ENCODE measurements around the gene ZNF292.

ZNF292 gene

DNA sequence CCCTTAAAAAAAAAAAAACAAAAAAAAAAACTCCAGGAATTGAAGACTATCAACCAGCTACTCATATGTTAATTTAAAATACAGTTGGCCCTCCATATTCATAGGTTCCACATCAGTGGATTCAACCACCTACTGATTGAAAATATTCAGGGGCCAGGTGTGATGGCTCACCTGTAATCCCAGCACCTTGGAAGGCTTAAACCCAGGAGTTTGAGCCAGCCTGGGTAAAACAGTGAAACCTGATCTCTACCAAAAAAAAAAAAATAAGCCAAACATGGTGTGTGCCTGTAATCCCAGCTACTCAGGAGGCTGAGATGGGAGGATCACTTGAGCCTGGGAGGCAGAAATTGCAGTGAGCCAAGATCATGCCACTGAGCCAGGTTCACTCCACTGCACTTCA is 94.7 kb downstream of the ZNF292 start:
- H3K18ac ChIP-seq (ENCODE audit: low read length) = no peak overlapping the region
- H4K5ac ChIP-seq (ENCODE audit: low read length) = no peak overlapping the region
- H3K79me2 ChIP-seq (ENCODE audit: control insufficient read depth, insufficient read depth, low read length) = no peaks in the 10 kb centered on the region
- H2BK5ac ChIP-seq (ENCODE audit: low read length) = no peak overlapping the region
- no peak overlapping the region for H3K56ac ChIP-seq (ENCODE audit: low read length)
- no peaks in the 10 kb centered on the region for H3K27me3 ChIP-seq (ENCODE audit: insufficient read depth, low read length, poor library complexity)
- H3K4me3 ChIP-seq (ENCODE audit: low read length) = no peak overlapping the region
- no peak for DNase-seq
- no peak overlapping the region for H3K4ac ChIP-seq (ENCODE audit: low read depth, low read length)
- H3K9ac ChIP-seq (ENCODE audit: low read length) = no peak overlapping the region
- H3K4me1 ChIP-seq (ENCODE audit: control insufficient read depth, low read depth, low read length) = no peaks in the 10 kb centered on the region
- no peaks in the 10 kb centered on the region for H3K79me1 ChIP-seq (ENCODE audit: low read length)
- no peak overlapping the region for H3K27ac ChIP-seq (ENCODE audit: low read depth, low read length)
- no peak overlapping the region for H4K8ac ChIP-seq (ENCODE audit: low read depth, low read length)
- H3K23ac ChIP-seq (ENCODE audit: low read length) = no peak overlapping the region
- no peak overlapping the region for H3K4me2 ChIP-seq (ENCODE audit: low read length)
- no peak overlapping the region for H2BK15ac ChIP-seq (replicated peaks; ENCODE audit: low read depth)
- H2BK120ac ChIP-seq (ENCODE audit: low read depth, low read length) = no peak overlapping the region
- no peaks in the 10 kb centered on the region for H3K36me3 ChIP-seq (ENCODE audit: control insufficient read depth, insufficient read depth, low read length)
- H2AK5ac ChIP-seq (ENCODE audit: low read length) = no peak overlapping the region

- no peak for DNase-seq
- Histone ChIP-seq H3K56ac (ENCODE audit: low read length) (no peak overlapping the region), H2BK15ac (replicated peaks; ENCODE audit: low read depth) (no peak overlapping the region), H3K4me1 (ENCODE audit: control insufficient read depth, low read depth, low read length) (no peaks in the 10 kb centered on the region), H3K23ac (ENCODE audit: low read length) (no peak overlapping the region), H2BK5ac (ENCODE audit: low read length) (no peak overlapping the region), H4K8ac (ENCODE audit: low read depth, low read length) (no peak overlapping the region), H3K9ac (ENCODE audit: low read length) (no peak overlapping the region), H2BK120ac (ENCODE audit: low read depth, low read length) (no peak overlapping the region), H3K36me3 (ENCODE audit: control insufficient read depth, insufficient read depth, low read length) (peaks cover under 1% of the 10 kb centered on the region), H2AK5ac (ENCODE audit: low read length) (no peak overlapping the region), H3K79me2 (ENCODE audit: control insufficient read depth, insufficient read depth, low read length) (no peaks in the 10 kb centered on the region), H3K79me1 (ENCODE audit: low read length) (no peaks in the 10 kb centered on the region), H3K4me2 (ENCODE audit: low read length) (no peak overlapping the region), H3K27me3 (ENCODE audit: insufficient read depth, low read length, poor library complexity) (no peaks in the 10 kb centered on the region), H3K4ac (ENCODE audit: low read depth, low read length) (no peak overlapping the region), H4K5ac (ENCODE audit: low read length) (no peak overlapping the region), H3K4me3 (ENCODE audit: low read length) (no peak overlapping the region), H3K27ac (ENCODE audit: low read depth, low read length) (no peak overlapping the region), H3K18ac (ENCODE audit: low read length) (no peak overlapping the region)
- no CpG with 5 or more reads among the region's 1 CpG for WGBS (ENCODE audit: extremely low coverage, insufficient coverage, low lambda C conversion rate)
These were observed 95.9 kb downstream of the ZNF292 start for GRCh38 chr6:87251225-87251624.

DNA sequence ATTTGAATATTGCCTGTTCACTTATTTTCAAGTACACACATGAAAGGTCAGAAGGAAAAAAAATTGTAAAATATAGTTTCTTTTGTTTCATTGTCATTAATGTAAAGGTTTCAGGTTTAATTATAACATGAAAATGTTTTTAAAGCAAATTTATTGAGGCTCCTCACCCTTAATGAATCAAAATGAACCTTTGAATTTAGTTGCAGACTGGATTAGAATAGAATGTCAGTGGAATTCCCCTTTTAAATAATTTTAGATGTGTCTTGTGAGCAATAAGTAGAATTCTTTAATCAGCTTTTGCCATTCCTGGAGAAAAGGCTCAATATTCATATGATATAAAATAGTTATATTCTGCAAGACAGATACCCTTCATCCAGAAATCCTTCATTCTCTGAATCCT is 96.4 kb downstream of the ZNF292 start:
- Histone ChIP-seq H3K27ac (ENCODE audit: low read depth, low read length) (no peak overlapping the region), H3K9ac (ENCODE audit: low read length) (no peak overlapping the region), H3K79me1 (ENCODE audit: low read length) (no peaks in the 10 kb centered on the region), H3K79me2 (ENCODE audit: control insufficient read depth, insufficient read depth, low read length) (no peaks in the 10 kb centered on the region), H2BK15ac (replicated peaks; ENCODE audit: low read depth) (no peak overlapping the region), H3K4me3 (ENCODE audit: low read length) (no peak overlapping the region), H4K8ac (ENCODE audit: low read depth, low read length) (no peak overlapping the region), H3K56ac (ENCODE audit: low read length) (no peak overlapping the region), H3K4ac (ENCODE audit: low read depth, low read length) (no peak overlapping the region), H3K36me3 (ENCODE audit: control insufficient read depth, insufficient read depth, low read length) (peaks cover 2% of the 10 kb centered on the region), H3K4me1 (ENCODE audit: control insufficient read depth, low read depth, low read length) (no peaks in the 10 kb centered on the region), H3K18ac (ENCODE audit: low read length) (no peak overlapping the region), H3K23ac (ENCODE audit: low read length) (no peak overlapping the region), H2BK5ac (ENCODE audit: low read length) (no peak overlapping the region), H4K5ac (ENCODE audit: low read length) (no peak overlapping the region), H2BK120ac (ENCODE audit: low read depth, low read length) (no peak overlapping the region), H2AK5ac (ENCODE audit: low read length) (no peak overlapping the region), H3K4me2 (ENCODE audit: low read length) (no peak overlapping the region), H3K27me3 (ENCODE audit: insufficient read depth, low read length, poor library complexity) (no peaks in the 10 kb centered on the region)
- no peak for DNase-seq

DNA sequence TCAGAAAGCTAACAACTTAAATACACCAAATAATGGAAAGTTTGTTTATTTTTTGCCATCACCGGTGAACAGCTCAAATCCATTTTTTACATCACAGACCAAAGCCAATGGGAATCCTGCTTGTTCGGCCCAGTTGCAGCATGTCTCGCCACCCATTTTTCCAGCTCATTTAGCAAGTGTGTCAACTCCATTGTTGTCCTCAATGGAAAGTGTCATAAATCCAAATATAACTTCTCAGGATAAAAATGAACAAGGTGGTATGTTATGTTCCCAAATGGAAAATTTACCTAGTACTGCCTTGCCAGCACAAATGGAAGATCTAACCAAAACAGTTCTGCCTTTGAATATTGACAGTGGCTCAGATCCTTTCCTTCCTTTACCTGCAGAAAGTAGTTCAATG is 101.7 kb downstream of the ZNF292 start:
- no peak overlapping the region for H2BK5ac ChIP-seq (ENCODE audit: low read length)
- no peak overlapping the region for H2AK5ac ChIP-seq (ENCODE audit: low read length)
- H3K9ac ChIP-seq (ENCODE audit: low read length) = no peak overlapping the region
- H3K79me1 ChIP-seq (ENCODE audit: low read length) = no peaks in the 10 kb centered on the region
- DNase-seq = no peak
- H4K5ac ChIP-seq (ENCODE audit: low read length) = no peak overlapping the region
- WGBS (ENCODE audit: extremely low coverage, insufficient coverage, low lambda C conversion rate) = no CpG with 5 or more reads among the region's 3 CpGs
- H3K27me3 ChIP-seq (ENCODE audit: insufficient read depth, low read length, poor library complexity) = no peaks in the 10 kb centered on the region
- H2BK15ac ChIP-seq (replicated peaks; ENCODE audit: low read depth) = no peak overlapping the region
- H3K4ac ChIP-seq (ENCODE audit: low read depth, low read length) = no peak overlapping the region
- no peak overlapping the region for H3K23ac ChIP-seq (ENCODE audit: low read length)
- H2BK120ac ChIP-seq (ENCODE audit: low read depth, low read length) = no peak overlapping the region
- no peak overlapping the region for H4K8ac ChIP-seq (ENCODE audit: low read depth, low read length)
- H3K4me2 ChIP-seq (ENCODE audit: low read length) = no peak overlapping the region
- H3K18ac ChIP-seq (ENCODE audit: low read length) = no peak overlapping the region
- no peaks in the 10 kb centered on the region for H3K4me1 ChIP-seq (ENCODE audit: control insufficient read depth, low read depth, low read length)
- H3K79me2 ChIP-seq (ENCODE audit: control insufficient read depth, insufficient read depth, low read length) = no peaks in the 10 kb centered on the region
- H3K27ac ChIP-seq (ENCODE audit: low read depth, low read length) = no peak overlapping the region
- no peak overlapping the region for H3K4me3 ChIP-seq (ENCODE audit: low read length)
- no peak overlapping the region for H3K56ac ChIP-seq (ENCODE audit: low read length)
- peaks cover 5% of the 10 kb centered on the region for H3K36me3 ChIP-seq (ENCODE audit: control insufficient read depth, insufficient read depth, low read length)

DNA sequence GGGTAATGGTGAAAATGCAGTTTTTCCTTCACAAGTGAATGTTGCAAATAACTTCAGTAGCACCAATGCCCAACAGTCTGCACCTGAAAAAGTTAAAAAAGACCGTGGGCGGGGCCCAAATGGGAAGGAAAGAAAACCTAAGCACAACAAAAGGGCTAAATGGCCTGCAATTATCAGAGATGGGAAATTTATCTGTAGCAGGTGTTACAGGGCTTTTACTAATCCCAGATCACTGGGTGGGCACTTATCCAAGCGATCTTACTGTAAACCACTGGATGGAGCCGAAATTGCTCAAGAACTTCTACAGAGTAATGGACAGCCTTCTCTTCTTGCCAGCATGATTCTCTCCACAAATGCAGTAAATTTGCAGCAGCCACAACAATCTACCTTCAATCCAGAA is 102.2 kb downstream of the ZNF292 start:
- no peak overlapping the region for H3K4me3 ChIP-seq (ENCODE audit: low read length)
- no peak overlapping the region for H3K9ac ChIP-seq (ENCODE audit: low read length)
- no peak overlapping the region for H2AK5ac ChIP-seq (ENCODE audit: low read length)
- H3K79me1 ChIP-seq (ENCODE audit: low read length) = no peaks in the 10 kb centered on the region
- no CpG with 5 or more reads among the region's 4 CpGs for WGBS (ENCODE audit: extremely low coverage, insufficient coverage, low lambda C conversion rate)
- no peak overlapping the region for H4K8ac ChIP-seq (ENCODE audit: low read depth, low read length)
- H3K23ac ChIP-seq (ENCODE audit: low read length) = no peak overlapping the region
- no peak overlapping the region for H4K5ac ChIP-seq (ENCODE audit: low read length)
- no peak overlapping the region for H3K4me2 ChIP-seq (ENCODE audit: low read length)
- no peak overlapping the region for H3K4ac ChIP-seq (ENCODE audit: low read depth, low read length)
- H3K79me2 ChIP-seq (ENCODE audit: control insufficient read depth, insufficient read depth, low read length) = no peaks in the 10 kb centered on the region
- no peak overlapping the region for H2BK120ac ChIP-seq (ENCODE audit: low read depth, low read length)
- no peak overlapping the region for H2BK15ac ChIP-seq (replicated peaks; ENCODE audit: low read depth)
- no peak overlapping the region for H3K27ac ChIP-seq (ENCODE audit: low read depth, low read length)
- H2BK5ac ChIP-seq (ENCODE audit: low read length) = no peak overlapping the region
- DNase-seq = no peak
- H3K27me3 ChIP-seq (ENCODE audit: insufficient read depth, low read length, poor library complexity) = no peaks in the 10 kb centered on the region
- no peaks in the 10 kb centered on the region for H3K4me1 ChIP-seq (ENCODE audit: control insufficient read depth, low read depth, low read length)
- H3K56ac ChIP-seq (ENCODE audit: low read length) = no peak overlapping the region
- peaks cover 5% of the 10 kb centered on the region for H3K36me3 ChIP-seq (ENCODE audit: control insufficient read depth, insufficient read depth, low read length)
- H3K18ac ChIP-seq (ENCODE audit: low read length) = no peak overlapping the region

DNA sequence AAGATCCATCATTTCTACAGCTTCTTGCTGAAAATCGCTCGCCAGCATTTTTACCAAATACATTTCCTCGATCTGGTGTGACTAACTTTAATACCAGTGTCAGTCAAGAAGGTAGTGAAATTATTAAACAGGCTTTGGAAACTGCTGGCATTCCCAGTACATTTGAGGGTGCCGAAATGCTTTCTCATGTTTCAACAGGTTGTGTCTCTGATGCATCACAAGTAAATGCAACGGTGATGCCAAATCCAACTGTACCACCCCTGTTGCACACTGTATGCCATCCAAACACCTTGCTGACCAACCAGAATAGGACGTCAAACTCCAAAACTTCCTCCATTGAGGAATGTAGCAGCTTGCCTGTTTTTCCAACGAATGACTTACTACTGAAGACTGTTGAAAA is 102.6 kb downstream of the ZNF292 start:
- Histone ChIP-seq H3K56ac (ENCODE audit: low read length) (no peak overlapping the region), H3K9ac (ENCODE audit: low read length) (no peak overlapping the region), H2BK5ac (ENCODE audit: low read length) (no peak overlapping the region), H3K18ac (ENCODE audit: low read length) (no peak overlapping the region), H3K23ac (ENCODE audit: low read length) (no peak overlapping the region), H3K4me1 (ENCODE audit: control insufficient read depth, low read depth, low read length) (no peaks in the 10 kb centered on the region), H3K36me3 (ENCODE audit: control insufficient read depth, insufficient read depth, low read length) (peaks cover 5% of the 10 kb centered on the region), H3K27me3 (ENCODE audit: insufficient read depth, low read length, poor library complexity) (no peaks in the 10 kb centered on the region), H3K79me2 (ENCODE audit: control insufficient read depth, insufficient read depth, low read length) (no peaks in the 10 kb centered on the region), H3K79me1 (ENCODE audit: low read length) (no peaks in the 10 kb centered on the region), H3K27ac (ENCODE audit: low read depth, low read length) (no peak overlapping the region), H3K4ac (ENCODE audit: low read depth, low read length) (no peak overlapping the region), H2AK5ac (ENCODE audit: low read length) (no peak overlapping the region), H4K8ac (ENCODE audit: low read depth, low read length) (no peak overlapping the region), H4K5ac (ENCODE audit: low read length) (no peak overlapping the region), H2BK15ac (replicated peaks; ENCODE audit: low read depth) (no peak overlapping the region), H3K4me3 (ENCODE audit: low read length) (no peak overlapping the region), H3K4me2 (ENCODE audit: low read length) (no peak overlapping the region), H2BK120ac (ENCODE audit: low read depth, low read length) (no peak overlapping the region)
- DNase-seq = no peak
- no CpG with 5 or more reads among the region's 7 CpGs for WGBS (ENCODE audit: extremely low coverage, insufficient coverage, low lambda C conversion rate)

All from mesendoderm (in vitro differentiated cells).